T-helper 1 cell (primary cell): ENCODE results near the gene PAK6.

ENCODE experiments used
- DNase-seq, 5 donors: peaks; one replicate each; pipeline ENCODE4 v3.0.0-alpha.2; 2012 to 2020

Gene PAK6

GRCh38 chr15:40278026-40278425 is 39.2 kb downstream of the PAK6 start:
- DNase-seq: no peak

GRCh38 chr15:40279437-40280141 is 40.7 kb downstream of the PAK6 start:
- DNase-seq: peak; percentile 44 to 61 (median 58)

DNA sequence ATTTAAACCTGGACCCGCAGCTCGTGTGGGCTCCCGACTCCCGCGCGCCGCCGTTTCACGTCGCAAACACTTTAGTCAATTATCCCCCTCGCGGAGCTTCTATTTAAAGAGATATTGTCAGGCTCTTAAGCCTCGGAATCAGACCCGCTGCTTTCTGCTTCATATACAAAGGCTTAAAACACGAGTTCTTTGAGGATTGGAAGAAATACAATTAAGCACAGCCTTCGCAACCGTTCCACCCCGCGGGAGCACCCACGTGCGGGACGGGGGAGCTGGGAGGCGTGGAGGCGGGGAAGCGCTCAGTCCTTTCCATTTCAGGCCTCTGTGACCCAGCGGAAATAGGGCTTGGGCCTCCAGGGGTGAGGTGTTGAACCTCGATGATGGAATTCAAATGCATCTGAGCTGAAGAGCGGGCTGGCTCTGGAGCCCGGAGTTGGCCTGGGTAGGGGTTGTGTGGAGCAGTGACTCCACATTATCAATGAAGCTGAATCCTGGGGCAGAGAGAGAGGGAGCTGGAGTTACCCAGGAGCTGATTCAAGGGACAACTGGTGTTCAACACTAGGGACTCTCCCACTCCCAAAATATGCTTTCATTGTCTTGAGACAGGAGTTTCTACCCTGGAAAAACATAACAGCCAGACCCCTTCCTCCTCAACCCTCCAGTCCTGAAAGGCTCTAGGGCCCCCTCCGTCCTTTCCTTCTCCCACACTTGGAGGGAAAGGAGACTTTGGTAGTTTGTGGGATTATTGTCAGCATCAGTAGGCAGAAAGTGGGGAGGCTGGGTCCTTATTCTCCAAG is 41.6 kb downstream of the PAK6 start:
- no peak for DNase-seq

DNA sequence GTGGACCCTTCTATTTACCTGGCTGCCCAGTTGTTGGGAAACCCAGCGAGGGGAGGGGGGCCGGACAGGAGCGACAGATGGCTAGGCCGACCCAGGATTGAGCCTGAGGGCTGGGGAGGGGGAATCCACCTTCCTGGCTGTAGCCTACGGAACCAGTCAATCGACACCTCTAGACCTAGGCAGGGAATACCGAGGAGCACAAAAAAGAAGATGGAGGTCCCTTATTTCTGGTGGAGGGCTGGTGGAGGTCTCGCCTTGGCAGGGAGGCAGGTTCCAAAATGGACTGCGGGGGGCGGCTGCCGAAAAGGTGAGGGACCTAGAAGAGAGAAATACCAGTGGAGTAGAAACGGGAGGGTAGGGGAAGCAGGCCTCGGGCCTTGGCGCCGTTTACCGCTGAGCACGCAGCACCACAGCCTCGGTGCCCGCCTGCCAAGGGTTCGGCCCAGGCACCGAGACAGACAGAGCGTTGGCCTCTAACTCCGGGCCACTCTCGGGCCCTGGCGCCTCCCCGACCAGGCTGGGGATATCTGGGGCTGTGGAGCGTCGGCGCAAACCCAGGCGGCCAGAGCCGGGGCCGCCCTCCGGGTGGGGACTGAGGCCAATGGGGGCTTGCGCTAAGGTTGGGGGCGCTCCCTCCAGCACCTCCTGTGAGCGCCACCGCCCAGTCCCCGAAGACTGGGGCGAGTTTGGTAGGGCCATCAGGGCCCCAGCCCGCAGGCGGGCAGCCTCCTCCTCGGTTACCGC is 42.4 kb downstream of the PAK6 start:
- DNase-seq: no peak

DNA sequence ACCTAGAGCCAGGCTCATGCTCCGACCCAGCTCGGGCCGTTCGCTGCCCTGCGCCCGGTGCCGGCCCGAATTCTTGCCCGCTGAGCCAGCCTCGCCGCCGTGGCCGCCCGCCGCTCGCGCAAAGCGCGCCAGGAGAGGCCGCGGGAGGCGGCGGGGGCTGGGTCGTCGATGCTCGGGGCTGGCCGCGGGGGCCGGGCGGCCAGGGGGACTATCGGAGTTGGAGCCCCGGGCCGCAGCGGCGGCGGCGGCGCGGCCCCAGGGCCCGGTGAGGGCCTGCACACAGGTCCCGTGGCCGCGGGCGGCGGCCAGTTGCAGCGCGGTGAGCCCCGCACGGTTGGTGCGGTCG is 42.9 kb downstream of the PAK6 start:
- no peak for DNase-seq

GRCh38 chr15:40282147-40282868 is 43.4 kb downstream of the PAK6 start:
- DNase-seq: peak in 3 of 5 donors; percentile 29 to 49 (median 48)

GRCh38 chr15:40282869-40283614 is 44.2 kb downstream of the PAK6 start, which contains the start of gene ANKRD63:
ANKRD63 (minus strand) TSS chr15:40283064; CDS start chr15:40282586, 478 bp downstream.
- DNase-seq: peak in 2 of 5 donors; percentile 16 to 32

GRCh38 chr15:40283615-40284300 is 44.9 kb downstream of the PAK6 start:
- no peak for DNase-seq

GRCh38 chr15:40285151-40285550 is 46.3 kb downstream of the PAK6 start:
- no peak for DNase-seq

DNA sequence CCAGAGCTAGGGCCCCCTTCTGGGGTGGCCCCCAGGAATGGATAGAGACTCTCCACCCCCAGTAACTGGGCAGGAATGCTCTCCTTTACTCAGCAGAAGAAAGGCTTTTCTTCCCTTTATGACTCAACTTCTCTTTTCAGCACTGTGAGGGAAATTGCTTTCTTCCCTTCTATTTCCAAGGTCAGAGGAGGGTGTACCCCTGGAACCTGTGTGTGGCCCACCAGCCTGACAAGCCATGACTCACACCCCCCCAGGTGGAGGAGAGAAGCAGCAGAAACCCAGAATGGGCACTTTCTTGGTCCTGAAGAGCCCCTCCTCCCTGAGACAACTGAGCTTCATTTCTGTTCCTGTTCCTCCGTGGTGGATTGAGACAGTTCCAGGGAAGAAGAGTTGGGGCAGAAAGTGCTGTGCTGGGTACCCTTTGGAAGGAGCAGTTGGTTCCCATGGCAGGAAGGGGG is 46.7 kb downstream of the PAK6 start:
- no peak for DNase-seq

GRCh38 chr15:40286061-40286532 is 47.2 kb downstream of the PAK6 start:
- DNase-seq: no peak

- DNase-seq: no peak
These were observed 47.9 kb downstream of the PAK6 start for GRCh38 chr15:40286794-40287193.

- no peak for DNase-seq
These were observed 48.6 kb downstream of the PAK6 start for GRCh38 chr15:40287505-40287904.

DNA sequence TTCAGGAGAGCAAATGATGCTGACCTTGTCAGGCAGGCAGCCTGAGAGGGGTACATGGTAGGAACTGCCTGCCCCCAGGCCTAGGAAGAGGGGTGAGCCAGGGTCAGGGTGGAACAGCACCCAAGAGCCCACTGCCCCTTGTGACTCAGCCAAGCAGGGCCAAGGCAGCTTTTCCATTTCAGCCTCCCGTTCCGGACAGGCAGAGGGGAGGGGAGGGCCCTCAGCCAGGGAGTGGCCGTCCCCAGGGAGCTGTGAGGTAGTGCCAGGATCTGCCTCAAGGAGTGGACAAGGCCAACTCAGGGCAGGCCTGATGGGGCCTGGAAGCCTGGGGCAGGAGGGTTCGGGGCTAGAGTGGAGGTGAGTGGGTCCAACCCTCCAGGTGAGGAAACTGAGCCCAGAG is 49.1 kb downstream of the PAK6 start:
- DNase-seq: no peak

- DNase-seq: no peak
These were observed 50.4 kb downstream of the PAK6 start for GRCh38 chr15:40289140-40289775.

- DNase-seq: no peak
These were observed 51.7 kb downstream of the PAK6 start for GRCh38 chr15:40290545-40290917.

- DNase-seq: no peak
These were observed 52.2 kb downstream of the PAK6 start for GRCh38 chr15:40290918-40291574.

DNA sequence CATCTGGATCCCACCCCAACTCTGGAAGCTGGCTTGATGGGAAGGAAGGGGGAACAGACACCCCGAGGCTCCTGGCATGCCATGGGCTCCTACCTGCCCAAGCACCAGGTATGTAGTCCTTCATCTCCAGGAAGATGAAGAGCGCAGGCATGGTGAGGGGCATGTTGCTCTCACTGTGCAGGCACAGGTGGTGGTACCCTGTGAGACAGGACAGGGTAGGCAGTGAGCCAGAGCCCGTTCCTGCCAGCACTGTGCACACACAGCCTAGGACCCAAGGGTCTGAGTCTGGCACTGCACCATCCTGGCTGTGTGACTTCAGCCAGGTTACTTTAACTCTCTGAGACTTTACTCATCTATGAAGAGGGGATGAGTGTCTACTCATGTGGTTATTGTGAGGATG is 53.4 kb downstream of the PAK6 start:
- no peak for DNase-seq

DNA sequence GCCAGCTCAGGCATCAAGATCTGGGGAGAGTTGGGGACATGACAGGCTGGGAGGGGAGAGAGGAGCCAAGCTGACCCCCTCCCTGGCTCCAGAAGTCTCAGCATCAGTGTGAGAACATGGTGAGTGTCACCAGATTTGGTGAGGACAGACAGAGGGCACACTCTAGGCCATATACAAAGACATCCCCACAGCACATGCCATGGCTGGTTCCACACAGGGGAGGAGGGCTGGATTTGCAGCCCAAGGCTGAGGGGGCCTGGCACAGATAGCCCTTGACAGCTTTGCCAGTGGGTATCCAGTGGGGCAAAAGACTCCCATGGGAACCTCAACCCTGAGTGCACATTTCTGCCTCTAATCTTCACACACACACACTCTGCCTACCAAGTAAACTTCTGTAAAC is 54.1 kb downstream of the PAK6 start:
- no peak for DNase-seq
